HG02642 (cell line): Measurements from ENCODE around the gene FLCN.
"Not testable (repeated sequence)": the region's sequence is repeated elsewhere in the genome, so short reads cannot be mapped to it uniquely, and the experiment has no call there.

ENCODE experiments used
- ATAC-seq: cut with Tn5 transposase; IDR thresholded peaks from one replicate; pipeline ENCODE4 v1.9.1; 2021; ENCODE audit warnings: mild to moderate bottlenecking; ENCODE audit not compliant: unreplicated experiment, poor library complexity

The FLCN gene

DNA sequence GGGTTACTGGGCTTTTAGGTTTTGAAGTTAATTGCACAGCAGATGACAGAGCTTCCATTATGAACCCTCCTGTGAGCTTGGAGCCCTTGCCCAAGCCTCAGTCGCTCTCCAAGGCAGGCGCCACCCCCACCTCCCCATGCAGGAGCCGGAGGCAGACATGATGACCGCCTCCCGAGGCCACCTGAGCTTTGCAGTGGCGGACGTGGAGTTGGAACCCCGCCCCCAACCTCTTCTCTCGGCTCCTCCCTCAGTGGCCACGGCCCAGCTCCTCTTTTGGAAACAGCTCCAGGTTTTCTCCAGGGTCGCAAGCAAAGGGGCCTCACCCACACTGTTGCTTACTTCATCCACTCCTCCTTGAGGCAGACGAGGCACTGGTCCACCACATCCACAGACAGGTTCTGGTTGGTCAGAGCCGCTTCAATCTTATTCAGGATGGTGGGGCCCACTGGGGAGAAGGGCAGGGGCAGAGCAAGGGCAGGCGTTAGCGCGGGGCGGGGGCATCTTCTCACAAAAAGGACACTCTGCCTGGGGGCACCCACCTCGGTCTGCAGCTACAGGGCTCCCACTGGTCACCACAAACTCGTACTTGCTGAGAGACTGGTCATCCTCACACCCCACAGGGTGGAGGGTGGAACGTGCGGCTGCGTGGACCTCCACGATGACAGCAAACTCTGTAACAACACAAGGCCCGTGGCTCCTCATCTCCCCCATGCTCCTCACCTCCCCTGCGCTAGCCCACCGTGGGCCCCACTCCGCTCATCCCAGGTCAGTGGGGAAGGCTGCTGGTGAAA is 22.1 kb downstream of the FLCN start:
- no peak for ATAC-seq

DNA sequence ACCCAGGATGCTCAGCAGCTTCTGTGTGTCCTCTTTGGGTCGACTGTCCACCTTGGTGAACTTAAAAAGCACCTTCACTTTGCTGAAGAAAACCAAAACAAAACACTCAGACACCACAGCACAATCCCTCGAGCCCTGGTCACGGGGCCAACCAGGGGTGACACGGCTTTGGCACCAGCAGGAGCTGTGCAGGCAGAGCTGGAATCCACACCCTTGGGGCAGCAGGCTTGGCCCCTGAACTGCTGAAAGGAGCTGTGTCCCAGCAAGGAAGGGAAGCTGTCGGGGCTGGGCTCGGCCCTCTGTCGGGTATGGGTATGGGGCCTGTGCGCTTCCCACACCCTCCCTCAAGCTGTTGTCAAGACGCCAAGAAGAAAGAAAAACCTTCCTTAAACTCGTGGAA is 23.2 kb downstream of the FLCN start:
- ATAC-seq, result no peak

DNA sequence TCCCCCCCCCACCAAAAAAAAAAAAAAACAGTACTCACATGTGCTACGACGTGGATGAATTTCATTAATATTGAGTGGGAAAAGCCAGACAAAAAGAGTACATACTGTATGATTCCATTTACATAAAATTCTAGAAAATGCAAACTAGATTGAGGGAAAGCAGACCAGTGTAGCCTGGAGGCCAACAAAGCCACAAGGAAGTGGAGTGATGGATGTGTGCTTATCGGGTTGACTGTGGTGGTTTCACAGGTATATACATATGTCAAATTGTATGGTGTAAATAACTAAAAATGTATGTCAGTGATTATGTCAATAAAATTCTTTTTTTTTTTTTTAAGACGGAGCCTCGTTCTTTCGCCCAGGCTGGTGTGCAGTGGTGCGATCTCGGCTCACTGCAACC is 29.0 kb downstream of the FLCN start:
- no peak for ATAC-seq

DNA sequence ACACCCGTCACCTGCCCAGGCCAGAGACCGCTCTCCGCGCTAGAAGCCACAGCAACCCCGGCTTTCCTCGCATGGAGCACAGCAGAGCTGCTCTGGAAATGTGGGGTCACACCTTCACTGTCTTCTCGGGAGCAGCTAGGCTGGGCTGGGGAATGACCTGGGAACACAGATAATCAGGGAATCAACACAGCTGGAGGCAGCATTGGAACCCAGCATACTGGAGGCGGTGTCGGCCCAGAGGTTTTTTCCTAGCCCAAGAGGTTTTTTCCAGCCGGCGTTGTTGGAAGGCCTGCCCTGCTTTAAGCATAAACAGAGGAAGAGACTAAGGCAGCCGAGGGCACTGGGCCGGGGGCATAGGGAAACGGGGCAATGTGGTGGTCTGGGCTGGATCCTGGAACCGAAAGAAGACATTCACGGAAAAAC is 30.0 kb downstream of the FLCN start:
- no peak for ATAC-seq

DNA sequence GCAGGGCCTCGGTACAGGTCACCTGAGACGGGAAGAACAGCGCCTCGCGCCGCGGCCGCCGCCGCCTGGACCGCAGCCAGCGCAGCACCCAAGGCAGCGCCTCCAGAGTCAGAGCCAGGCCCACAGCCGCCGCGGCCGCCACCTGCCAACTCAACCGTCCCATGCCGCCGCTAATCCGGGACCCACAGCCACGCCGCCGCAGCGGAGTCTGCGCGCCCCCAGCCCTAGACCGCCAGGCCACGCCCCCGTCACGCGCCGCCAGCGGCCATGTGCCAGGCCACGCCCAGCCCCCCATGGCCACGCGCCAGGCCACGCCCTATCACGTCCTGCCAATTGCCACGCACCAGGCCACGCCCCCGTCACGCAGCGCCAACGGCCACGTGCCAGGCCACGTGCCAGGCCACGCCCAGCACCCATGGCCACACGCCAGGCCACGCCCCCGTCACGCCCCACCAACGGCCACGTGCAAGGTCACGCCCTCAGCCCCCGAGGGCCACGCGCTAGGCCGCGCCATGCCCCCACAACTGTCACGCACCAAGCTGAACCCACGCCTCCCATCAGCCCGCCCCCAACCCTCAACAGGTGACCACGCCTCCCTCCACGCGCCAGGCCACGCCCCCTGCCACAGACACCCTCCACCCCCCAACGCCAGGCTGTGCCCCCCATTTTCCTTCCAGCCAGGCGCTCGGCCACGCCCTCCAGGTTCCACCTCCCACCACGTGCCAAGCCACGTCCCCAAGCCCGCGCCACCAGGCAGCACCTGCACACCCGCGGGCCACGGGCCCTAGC is 30.6 kb downstream of the FLCN start, which contains the start of gene PLD6:
PLD6 (minus strand) TSS at position 210 of the 789 bp plus-strand sequence; CDS start at position 163, 47 bp downstream.
- ATAC-seq, result peak; percentile 70

DNA sequence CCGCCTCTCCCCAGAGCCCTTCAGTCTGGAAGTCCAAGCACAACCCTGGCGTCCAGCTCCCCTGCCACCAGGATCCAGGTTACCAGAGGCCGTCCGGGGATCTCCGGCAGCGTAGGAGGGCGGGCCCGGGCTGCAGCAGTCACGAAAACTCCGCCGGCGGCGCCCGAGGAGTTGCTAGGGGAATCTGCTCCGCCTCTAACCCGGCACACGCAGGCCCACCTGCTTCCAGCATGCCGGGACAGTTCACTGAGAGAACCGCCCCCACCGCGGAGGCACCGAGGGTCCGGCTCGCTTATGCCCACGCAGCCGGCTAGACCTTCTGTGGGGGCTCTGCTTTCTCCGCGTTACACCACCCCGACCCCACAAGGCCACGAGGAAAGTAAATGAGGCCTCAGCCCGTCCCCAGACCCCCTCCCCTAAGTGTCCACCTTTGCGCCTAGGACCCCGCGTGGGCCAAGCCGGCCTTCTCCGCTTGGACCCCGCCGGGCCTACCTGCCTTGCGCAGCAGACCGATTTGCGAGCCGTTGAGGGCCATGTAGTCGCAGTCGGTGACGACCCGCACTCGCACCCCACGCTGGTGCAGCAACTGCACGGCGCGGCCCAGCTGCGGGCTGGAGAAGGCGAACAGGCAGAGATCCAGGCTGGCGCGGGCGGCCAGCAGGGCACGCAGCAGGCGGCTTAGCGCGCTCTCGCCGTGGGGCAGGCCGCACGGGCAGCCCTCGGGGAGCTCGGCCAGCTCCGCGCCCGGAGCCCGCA is 31.4 kb downstream of the FLCN start:
- peak; percentile 49 for ATAC-seq

DNA sequence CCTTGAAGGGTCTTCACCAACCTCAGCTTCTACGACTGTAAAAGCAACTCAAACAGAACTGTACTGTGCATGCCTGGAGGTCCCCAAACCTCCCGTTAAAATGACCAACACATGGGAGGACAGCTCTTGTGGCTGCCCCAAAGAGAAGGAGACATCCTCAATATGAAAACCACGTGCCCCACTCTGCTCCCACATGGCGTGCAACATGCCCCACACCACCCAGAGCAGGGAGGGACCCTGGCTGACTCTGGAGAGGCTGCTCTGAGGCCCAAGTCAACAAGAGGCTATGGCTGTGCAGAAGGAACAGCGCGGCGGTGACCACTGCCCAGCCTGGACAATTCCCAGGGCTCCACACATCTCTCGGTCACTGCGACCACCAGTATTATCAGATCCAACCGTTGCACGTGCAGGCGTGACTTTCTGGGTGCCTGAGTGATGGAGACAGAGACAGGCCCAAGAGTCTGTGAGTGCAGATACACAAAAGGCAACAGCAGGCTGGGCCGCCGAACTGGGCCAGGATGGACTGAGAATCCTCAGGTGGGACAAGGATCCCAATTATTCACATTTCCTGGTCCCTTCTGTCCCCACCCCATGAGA is 32.2 kb downstream of the FLCN start:
- ATAC-seq, result no peak

DNA sequence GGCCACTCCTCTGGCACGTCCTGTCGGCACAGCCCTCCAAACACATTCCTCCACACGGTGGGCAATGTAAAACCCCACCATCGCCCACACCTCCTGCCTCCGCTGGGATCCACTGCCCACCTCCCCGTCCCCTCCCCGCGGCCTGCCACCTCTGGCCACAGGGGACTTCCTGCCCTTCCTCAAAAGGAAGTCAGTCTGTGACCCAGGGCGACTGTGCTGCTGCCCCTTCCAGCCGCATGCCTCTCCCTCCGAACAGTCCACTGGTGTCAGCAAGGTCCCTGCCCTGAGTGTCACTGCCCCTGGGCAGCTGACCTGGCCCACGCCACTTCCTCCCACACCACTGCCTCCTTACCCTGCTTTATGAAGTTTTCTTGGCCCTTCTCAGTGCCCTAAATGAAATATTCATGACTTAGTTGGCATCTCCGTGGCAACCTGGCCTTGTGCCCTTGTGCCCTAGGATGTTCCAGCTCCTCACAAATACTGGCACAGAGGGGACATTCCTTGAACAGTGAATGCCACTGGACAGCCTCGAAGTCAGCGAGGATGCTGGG is 32.9 kb downstream of the FLCN start:
- no peak for ATAC-seq

DNA sequence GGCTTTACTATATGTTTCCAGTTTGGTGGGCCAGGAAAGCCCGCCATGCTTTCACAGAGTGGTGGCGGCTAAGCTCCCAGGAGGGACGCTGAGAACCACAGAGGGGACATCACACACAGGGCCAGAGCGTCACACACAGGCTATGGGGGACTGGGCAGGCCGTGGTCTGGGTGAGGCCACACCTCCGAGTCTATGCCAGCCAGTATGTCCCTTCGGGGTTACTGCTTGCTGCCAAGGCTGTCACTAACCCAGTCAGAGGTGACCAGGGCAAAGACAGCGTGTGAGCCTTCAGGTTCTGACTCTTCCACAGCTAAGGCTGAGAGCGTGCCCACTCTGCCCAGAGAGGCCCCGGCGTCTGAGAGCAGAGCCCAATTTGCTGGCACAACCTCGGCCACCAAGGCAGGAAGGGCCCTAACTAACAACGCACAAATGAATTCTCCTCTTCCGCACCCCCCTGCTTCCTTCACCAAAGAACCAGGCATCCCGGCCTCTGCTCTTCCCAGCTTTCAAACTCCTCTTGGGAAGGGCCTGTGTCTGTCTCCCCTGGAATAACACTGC is 33.7 kb downstream of the FLCN start:
- ATAC-seq, result no peak

DNA sequence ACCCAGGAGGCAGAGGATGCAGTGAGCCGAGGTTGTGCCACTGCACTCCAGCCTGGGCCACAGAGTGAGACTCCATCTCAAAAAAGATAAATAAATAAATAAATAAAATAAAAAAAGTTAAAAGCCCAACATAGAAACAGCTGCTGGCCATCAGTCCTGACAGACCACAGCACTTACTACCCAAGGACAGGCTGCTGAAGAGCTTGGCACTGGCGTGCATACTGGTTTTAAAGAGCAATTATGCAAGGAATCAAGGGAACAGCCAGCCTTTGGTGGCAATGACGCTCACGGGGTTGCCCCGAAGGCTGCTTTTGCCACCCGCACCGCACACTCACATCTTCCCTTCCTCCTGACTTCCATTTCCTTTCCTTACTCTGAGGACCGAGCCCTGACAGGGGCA is 35.1 kb downstream of the FLCN start:
- no peak for ATAC-seq

DNA sequence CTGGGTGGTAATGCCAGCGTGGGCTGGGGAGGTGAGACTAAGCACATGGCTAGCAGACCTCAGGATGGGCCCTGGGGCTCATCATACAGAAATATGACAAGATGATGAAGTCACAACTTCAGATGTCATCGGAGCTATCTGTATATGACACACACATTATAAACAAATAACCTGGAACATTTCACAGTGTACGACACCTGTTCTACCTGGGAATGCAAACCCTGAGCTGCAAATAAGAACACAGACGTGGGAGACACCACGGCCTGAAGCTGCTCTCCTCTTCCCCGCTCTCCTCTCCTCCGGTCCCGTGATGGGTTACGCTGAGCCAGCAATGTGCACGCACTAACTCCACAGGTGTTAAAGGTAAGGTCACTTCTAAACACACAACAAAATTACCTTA is 35.7 kb downstream of the FLCN start:
- no peak for ATAC-seq

DNA sequence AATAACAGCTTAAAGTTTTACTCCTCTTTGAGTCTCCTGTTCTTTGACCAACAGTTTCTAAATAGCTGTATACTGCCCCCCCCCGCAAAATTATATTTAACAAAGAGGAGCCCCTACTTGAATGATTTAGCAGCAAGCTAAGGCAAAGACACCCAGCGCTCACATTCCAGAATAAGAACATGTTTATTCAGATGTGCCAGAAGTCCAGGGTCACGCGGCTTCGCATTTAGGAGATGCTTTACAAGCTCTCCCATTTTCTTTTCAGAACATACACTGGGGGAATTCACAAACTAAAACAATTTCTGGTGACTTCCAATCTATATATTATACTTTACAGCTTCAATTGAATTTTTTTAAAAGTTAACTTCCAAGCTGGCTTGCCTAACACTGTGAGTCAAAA is 36.1 kb downstream of the FLCN start:
- ATAC-seq, result no peak

DNA sequence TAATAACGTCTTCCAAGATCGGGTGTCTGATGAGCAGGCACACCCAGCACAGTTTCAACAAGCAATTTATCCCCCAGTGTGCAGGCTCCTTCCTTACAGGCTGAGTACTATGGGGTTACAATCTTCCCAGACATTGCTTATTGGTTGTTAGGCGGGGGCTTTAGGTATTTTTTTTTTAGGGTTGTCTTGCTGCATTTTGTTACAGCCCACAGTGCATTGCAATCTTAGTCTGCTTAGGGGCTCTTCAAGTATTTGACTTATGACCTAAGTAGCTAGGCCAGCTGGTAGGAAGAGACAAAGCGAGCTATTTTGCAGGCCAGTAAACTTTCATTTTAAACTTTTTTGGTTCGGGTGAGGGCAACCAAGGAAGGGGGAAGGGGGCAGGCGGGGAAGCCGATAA is 36.7 kb downstream of the FLCN start:
- ATAC-seq, result no peak

DNA sequence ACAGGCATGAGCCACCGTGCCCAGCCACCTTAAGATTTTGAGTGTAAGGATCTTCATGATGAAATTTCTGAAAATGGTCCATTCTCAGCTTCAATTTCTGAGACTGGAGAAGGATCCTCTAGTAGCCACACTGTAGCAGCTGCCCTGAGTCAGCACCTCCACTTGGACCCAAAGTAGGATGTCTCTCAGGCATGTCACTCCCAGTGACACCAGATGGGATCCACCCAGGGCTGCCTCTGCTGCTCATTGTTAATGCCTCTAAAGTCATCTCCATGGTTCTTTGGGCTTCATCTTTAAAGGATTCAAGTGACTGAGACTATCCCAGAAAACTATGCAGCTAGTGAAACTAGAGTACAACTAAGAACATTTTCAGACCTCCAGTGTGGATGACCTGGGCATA is 38.7 kb downstream of the FLCN start:
- no peak for ATAC-seq

DNA sequence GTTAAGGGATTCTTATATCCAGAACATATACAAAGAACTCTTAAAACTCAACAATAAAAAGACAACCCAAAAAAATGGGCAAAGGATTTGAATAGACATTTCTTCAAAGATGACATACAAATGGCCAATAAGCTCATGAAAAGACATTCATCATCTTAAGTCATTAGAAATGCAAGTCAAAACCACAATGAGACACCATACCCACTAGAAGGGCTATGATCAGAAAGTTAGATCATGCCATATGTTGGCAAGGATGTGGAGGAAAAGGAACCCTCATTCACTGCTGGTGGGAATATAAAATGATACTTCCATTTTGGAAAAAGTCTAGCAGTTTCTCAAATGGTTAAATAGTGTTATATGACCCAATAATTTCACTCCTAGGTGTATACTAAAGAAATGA is 40.2 kb downstream of the FLCN start:
- no peak for ATAC-seq

DNA sequence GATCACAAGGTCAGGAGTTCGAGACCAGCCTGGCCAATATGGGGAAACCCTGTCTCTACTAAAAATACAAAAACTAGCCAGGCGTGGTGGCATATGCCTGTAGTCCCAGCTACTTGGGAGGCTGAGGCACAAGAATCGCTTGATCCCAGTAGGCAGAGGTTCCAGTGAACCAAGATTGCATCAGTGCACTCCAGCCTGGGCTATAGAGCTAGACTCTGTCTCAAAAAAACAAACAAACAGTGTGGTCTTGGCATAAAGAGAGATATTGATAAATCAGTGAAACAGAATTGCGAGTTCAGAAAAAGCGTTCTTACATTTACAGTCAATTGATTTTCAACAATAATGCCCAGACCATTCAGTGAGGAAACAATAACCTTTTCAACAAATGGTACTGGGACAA is 41.5 kb downstream of the FLCN start:
- ATAC-seq, result not testable (repeated sequence)

DNA sequence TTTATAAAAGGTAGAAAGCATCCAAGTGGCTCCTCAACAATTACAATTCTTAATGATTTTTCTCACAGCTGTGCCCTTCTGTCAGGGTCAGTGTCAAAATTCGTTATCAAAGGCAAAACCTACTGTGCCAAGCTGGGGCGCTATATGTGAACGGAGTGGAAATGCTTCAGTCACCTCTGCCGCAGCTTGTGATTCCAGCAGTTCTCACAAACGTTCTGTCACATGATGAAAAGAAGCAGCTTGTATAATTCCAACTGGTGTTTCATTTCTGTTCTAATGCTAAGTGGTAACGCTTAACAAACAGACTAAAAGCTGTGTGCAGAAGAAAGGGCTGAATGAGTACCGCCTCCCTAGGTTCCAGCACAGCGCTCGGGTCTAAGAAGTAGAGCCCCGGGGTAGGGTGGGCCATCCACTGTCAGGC is 45.0 kb downstream of the FLCN start:
- no peak for ATAC-seq

DNA sequence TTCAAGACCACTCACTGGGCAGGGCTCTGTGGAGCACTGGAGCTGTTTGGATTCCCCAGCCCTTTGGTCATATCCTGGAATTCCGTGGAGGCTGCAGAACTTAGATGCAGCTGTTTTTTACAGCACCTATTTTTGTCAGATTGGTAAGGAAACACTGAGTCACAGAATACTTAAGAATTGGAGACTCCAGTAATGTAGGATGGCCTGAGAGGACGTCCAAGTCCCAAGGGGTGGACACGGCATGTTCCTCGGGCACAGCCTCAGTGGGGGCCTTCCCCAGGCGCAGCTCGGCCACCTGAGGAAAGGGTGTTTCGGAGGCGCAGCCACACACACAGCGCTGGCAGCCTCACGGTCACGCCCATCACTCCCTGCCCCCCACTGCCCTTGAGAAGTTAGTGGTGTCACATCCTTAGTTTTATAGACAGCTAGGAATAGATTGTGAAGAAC is 45.6 kb downstream of the FLCN start:
- no peak for ATAC-seq

DNA sequence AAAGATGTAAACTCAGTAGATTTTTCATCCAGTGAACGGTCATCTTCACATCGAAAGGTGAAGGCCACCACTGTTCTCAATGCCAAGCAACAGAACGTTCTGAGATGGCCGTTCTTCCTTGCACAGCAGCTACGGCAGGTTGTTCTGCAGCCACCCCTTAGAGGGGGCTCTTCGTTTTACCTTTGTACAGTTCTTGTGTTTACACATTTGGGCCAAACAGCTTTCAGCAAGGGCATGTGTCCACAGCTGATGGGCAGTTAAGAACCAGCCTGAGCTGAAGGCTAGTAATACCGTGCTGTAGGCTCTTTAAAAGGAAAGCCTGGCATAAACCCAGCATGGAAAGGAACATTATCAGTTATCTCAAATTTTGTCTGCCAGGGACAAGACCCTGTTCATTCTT is 46.8 kb downstream of the FLCN start:
- ATAC-seq, result no peak

DNA sequence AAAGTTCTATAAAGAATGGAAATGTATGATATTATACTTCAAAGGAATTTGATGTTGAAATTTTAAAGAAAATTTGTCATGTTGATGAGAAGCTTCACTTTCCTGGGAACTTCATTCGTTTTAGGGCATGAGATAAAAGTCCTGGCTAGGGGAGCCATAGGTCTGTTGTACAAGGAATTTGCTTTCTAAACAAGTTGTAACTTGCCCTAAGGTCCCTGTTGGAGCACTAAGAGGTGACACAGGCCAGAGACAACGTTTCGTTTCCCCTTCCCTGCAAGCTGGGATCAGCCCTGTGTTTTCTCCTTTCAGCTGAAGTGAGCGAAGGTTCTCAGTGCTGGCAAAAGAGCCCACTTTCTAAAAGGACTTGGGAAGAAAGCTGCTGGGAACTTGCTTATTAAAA is 47.4 kb downstream of the FLCN start:
- ATAC-seq, result no peak
